SK-N-MC (cell line): Measurements from ENCODE around the gene NDUFA13.

Experiments used
- DNase-seq: peaks from one replicate; pipeline ENCODE4 v3.0.0-alpha.2; 2011; ENCODE audit warnings: low read depth, low spot score
- H3K27ac ChIP-seq: fragments of 200-600 bp; sonication (generic); 2 replicates; pipeline ENCODE4 v1.5.1; 2016; ENCODE audit warnings: mixed run types
- H3K36me3 ChIP-seq: fragments of 200-600 bp; sonication (generic); 2 replicates; pipeline ENCODE4 v1.6.1; 2017; ENCODE audit warnings: antibody characterized with exemption, low read length, mixed read lengths; ENCODE audit not compliant: insufficient read depth
- H3K4me3 ChIP-seq: fragments of 200-600 bp; sonication (generic); 2 replicates; pipeline ENCODE4 v1.5.1; 2016
- H3K9ac ChIP-seq: fragments of 200-600 bp; sonication (generic); 2 replicates; pipeline ENCODE4 v1.8.0; 2017; ENCODE audit warnings: mixed run types, mixed read lengths; ENCODE audit not compliant: insufficient read length
- H3K9me3 ChIP-seq: fragments of 200-600 bp; sonication (generic); 2 replicates; pipeline ENCODE4 v1.6.1; 2017; ENCODE audit warnings: low read depth, mild to moderate bottlenecking, antibody characterized with exemption, low read length, moderate library complexity, mixed read lengths
- EZH2 ChIP-seq: fragments of 200-600 bp; sonication (generic); IDR thresholded peaks from one replicate; pipeline ENCODE4 v1.6.1; 2017; ENCODE audit warnings: antibody characterized with exemption
- FOXP2 ChIP-seq: optimal IDR thresholded peaks from 2 replicates; pipeline ENCODE3; 2011; ENCODE audit warnings: mild to moderate bottlenecking, moderate library complexity; ENCODE audit not compliant: insufficient read depth; ENCODE audit errors: extremely low read length, control extremely low read depth
- POLR2AphosphoS5 ChIP-seq: IDR thresholded peaks from 2 replicates; pipeline ENCODE4 v1.6.1; 2012; ENCODE audit warnings: mild to moderate bottlenecking, low read depth, low read length, borderline replicate concordance

The NDUFA13 gene

DNA sequence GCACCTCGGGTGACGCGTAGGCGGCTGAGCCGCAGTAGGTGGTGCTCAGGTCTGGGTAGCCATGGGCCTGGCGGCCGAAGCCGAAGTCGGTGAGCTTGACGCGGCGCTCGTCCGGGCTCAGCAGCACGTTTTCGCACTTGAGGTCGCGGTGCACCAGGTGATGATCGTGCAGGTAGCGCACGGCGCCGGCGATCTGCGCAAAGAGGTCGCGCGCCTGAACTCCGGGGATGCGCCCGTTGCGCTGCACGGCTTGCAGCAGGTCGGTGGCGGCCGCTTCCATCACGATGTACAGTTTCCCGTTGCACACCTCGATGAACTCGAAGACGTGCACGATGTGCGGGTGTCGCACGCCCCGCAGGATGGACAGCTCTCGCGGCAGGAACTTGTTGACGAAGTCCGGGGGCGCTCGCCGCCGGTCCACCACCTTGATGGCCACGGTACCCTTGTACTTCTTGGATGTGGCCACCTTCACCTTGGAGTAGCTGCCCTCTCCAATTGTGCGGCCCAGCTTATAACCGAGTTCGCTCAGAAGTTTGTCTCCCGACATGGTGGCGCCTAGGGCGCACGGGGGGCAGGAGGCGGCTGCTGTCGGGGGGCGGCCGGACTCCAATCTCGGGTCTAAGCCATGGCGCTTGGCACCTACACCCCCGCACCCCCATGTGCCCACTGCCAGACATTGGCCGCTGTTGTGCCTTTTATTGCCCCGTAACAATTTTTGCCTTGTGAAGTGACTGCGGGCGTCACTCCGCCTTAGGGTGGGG is 964 bp upstream of the NDUFA13 start, which contains the start of gene TSSK6:
Gene TSSK6, minus strand, starts transcription at position 668 of the 761 bp plus-strand sequence. Its CDS starts 121 bp downstream, at position 547.
- peak within 1 kb of the TSS; percentile 99 for H3K4me3 ChIP-seq
- peaks cover 10% of the 10 kb centered on the region; the same call in 1 of the 2 replicates for H3K36me3 ChIP-seq
- H3K9ac ChIP-seq = peak within 1 kb of the TSS; percentile 71
- peak within 1 kb of the TSS; percentile 25 for H3K27ac ChIP-seq
- no peaks in the 10 kb centered on the region for H3K9me3 ChIP-seq
- no peak for TF ChIP-seq EZH2
- no peak for TF ChIP-seq FOXP2
- TF ChIP-seq POLR2AphosphoS5 = no peak
- no peak for DNase-seq

GRCh38 chr19:19517235-19517619 is 1.2 kb downstream of the NDUFA13 start:
- Histone ChIP-seq H3K9me3 (no peaks in the 10 kb centered on the region), H3K9ac (peak overlapping the region; percentile 71), H3K36me3 (peaks cover 19% of the 10 kb centered on the region; the same call in 1 of the 2 replicates), H3K27ac (no peak overlapping the region), H3K4me3 (peak overlapping the region; percentile 99)
- no peak for TF ChIP-seq POLR2AphosphoS5
- no peak for TF ChIP-seq FOXP2
- no peak for TF ChIP-seq EZH2
- no peak for DNase-seq

DNA sequence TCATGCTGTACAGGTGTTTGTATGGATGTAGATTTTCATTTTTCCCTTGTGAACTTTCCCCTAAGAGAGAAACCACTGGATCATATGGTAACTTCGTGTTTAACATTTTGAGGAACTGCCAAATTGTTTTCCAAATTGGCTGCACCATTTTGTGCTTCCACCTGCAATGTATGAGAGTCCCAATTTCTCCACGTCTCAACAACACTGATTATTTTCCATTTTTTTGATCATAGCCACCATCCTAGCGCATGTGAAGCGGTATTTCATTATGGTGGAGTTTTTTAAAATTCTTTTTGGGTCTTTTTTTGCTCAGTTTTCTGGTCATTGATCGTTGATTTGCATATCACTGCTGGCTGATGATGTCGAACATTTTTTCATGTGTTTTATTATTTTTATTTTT is 5.0 kb downstream of the NDUFA13 start:
- Histone ChIP-seq H3K4me3 (no peak overlapping the region), H3K9ac (no peak overlapping the region), H3K9me3 (no peaks in the 10 kb centered on the region), H3K27ac (no peak overlapping the region), H3K36me3 (peaks cover 24% of the 10 kb centered on the region)
- DNase-seq = no peak
- TF ChIP-seq FOXP2 (no peak), EZH2 (no peak), POLR2AphosphoS5 (no peak)

- Histone ChIP-seq H3K9me3 (no peaks in the 10 kb centered on the region), H3K36me3 (peaks cover 34% of the 10 kb centered on the region), H3K27ac (no peak overlapping the region), H3K4me3 (no peak overlapping the region), H3K9ac (no peak overlapping the region)
- no peak for DNase-seq
- TF ChIP-seq POLR2AphosphoS5 = no peak
- no peak for TF ChIP-seq EZH2
- TF ChIP-seq FOXP2 = no peak
Observed at GRCh38 chr19:19523177-19523576, 7.2 kb downstream of the NDUFA13 start.

DNA sequence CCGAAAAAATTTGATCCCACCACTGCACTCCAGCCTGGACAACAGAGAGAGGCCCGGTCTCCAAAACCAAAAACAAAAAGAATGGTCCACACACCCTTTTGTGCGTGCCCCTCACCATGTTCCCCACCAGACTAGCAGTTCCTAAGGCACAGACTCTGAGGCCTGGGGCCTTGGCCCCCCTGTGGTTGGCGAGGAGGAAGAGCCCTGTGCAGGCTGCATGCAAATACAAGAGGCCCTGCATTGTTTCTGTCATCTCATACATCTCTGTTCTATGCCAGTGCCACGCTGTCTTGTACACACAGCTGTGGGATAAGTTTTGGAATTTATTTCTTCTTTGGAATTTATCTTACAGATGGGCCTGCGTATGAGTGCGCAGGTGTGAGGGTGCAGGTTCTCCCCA is 8.0 kb downstream of the NDUFA13 start:
- H3K9ac ChIP-seq = peak overlapping the region; percentile 41
- peaks cover 33% of the 10 kb centered on the region for H3K36me3 ChIP-seq

GRCh38 chr19:19525611-19526380 is 9.8 kb downstream of the NDUFA13 start:
- no peaks in the 10 kb centered on the region for H3K9me3 ChIP-seq
- no peak overlapping the region for H3K27ac ChIP-seq
- no peak overlapping the region for H3K9ac ChIP-seq
- TF ChIP-seq FOXP2 = no peak
- TF ChIP-seq EZH2 = no peak
- no peak for TF ChIP-seq POLR2AphosphoS5
- peaks cover 18% of the 10 kb centered on the region for H3K36me3 ChIP-seq
- H3K4me3 ChIP-seq = no peak overlapping the region
- no peak for DNase-seq

More for the DNA sequence above, 8.0 kb downstream of the NDUFA13 start:
- Histone ChIP-seq H3K27ac (no peak overlapping the region), H3K9me3 (no peaks in the 10 kb centered on the region), H3K4me3 (no peak overlapping the region)
- TF ChIP-seq EZH2 = no peak
- no peak for TF ChIP-seq FOXP2
- TF ChIP-seq POLR2AphosphoS5 = no peak
- DNase-seq = no peak

- no peak overlapping the region for H3K4me3 ChIP-seq
- no peak overlapping the region for H3K9ac ChIP-seq
- no peak overlapping the region for H3K27ac ChIP-seq
- DNase-seq = no peak
- peaks cover 16% of the 10 kb centered on the region for H3K36me3 ChIP-seq
- no peaks in the 10 kb centered on the region for H3K9me3 ChIP-seq
- TF ChIP-seq EZH2 = no peak
- TF ChIP-seq FOXP2 = no peak
- no peak for TF ChIP-seq POLR2AphosphoS5
Observed at GRCh38 chr19:19526581-19527370, 10.8 kb downstream of the NDUFA13 start.

- Histone ChIP-seq H3K36me3 (peaks cover 16% of the 10 kb centered on the region), H3K4me3 (no peak overlapping the region), H3K9me3 (no peaks in the 10 kb centered on the region), H3K9ac (no peak overlapping the region), H3K27ac (no peak overlapping the region)
- no peak for DNase-seq
- no peak for TF ChIP-seq EZH2
- no peak for TF ChIP-seq POLR2AphosphoS5
- TF ChIP-seq FOXP2 = no peak
Observed at GRCh38 chr19:19527371-19527656, 11.3 kb downstream of the NDUFA13 start.
